Neural progenitor cell (in vitro differentiated cells): Measurements from ENCODE around the gene LYRM2. TPM values are rescaled to one million over a fixed set of nuclear protein-coding genes. Genes with fewer than 3 reads are reported as not detected.
A peak's percentile ranks its signal among the peaks of the same experiment; 100 is the strongest.

Experiments
- DNase-seq: peaks from one replicate; pipeline ENCODE4 v3.0.0-alpha.2; 2016; ENCODE audit warnings: low spot score
- H2AFZ ChIP-seq: fragments of 200-600 bp; sonication (generic); replicated peaks from 2 replicates; pipeline ENCODE4 v1.6.1; 2016; ENCODE audit warnings: antibody characterized with exemption
- H3F3A ChIP-seq: fragments of 200-600 bp; sonication (generic); 2 replicates; pipeline ENCODE4 v1.6.1; 2016; ENCODE audit warnings: antibody characterized with exemption, low read depth
- H3K27ac ChIP-seq: fragments of 200-600 bp; sonication (generic); 2 replicates; pipeline ENCODE4 v1.5.1; 2016; ENCODE audit warnings: mild to moderate bottlenecking
- H3K27me3 ChIP-seq: fragments of 200-600 bp; sonication (generic); 2 replicates; pipeline ENCODE4 v1.6.1; 2016; ENCODE audit warnings: mild to moderate bottlenecking, moderate library complexity
- H3K36me3 ChIP-seq: fragments of 200-600 bp; sonication (generic); 2 replicates; pipeline ENCODE4 v1.5.1; 2016
- H3K4me1 ChIP-seq: fragments of 200-600 bp; sonication (generic); 2 replicates; pipeline ENCODE4 v1.6.1; 2016; ENCODE audit warnings: mixed run types
- H3K4me2 ChIP-seq: fragments of 200-600 bp; sonication (generic); 2 replicates; pipeline ENCODE4 v1.6.1; 2016
- H3K4me3 ChIP-seq: fragments of 200-600 bp; sonication (generic); 2 replicates; pipeline ENCODE4 v1.5.1; 2016
- H3K79me2 ChIP-seq: fragments of 200-600 bp; sonication (generic); 2 replicates; pipeline ENCODE4 v1.6.1; 2016; ENCODE audit warnings: low read depth
- H3K9ac ChIP-seq: fragments of 200-600 bp; sonication (generic); 2 replicates; pipeline ENCODE4 v1.6.1; 2016
- H3K9me3 ChIP-seq: fragments of 200-600 bp; sonication (generic); 2 replicates; pipeline ENCODE4 v1.5.1; 2016; ENCODE audit warnings: low read depth
- H4K20me1 ChIP-seq: fragments of 200-600 bp; sonication (generic); 2 replicates; pipeline ENCODE4 v1.6.1; 2016; ENCODE audit warnings: low read depth
- H3K27ac Mint-ChIP-seq: 3 replicates; pipeline ENCODE4 v1.8.0; 2021; ENCODE audit warnings: mixed read lengths
- H3K27me3 Mint-ChIP-seq: 2 replicates; pipeline ENCODE4 v1.8.0; 2022; ENCODE audit warnings: low read depth, mild to moderate bottlenecking, inconsistent platforms, moderate library complexity, mixed read lengths; ENCODE audit not compliant: insufficient read depth
- H3K36me3 Mint-ChIP-seq: 3 replicates; pipeline ENCODE4 v1.8.0; 2021; ENCODE audit warnings: mixed read lengths
- H3K4me1 Mint-ChIP-seq: 3 replicates; pipeline ENCODE4 v1.8.0; 2021; ENCODE audit warnings: mixed read lengths
- H3K4me3 Mint-ChIP-seq: 3 replicates; pipeline ENCODE4 v1.8.0; 2021; ENCODE audit warnings: mild to moderate bottlenecking, moderate library complexity, mixed read lengths
- H3K9me3 Mint-ChIP-seq: 3 replicates; pipeline ENCODE4 v1.8.0; 2020; ENCODE audit warnings: mixed read lengths
- CTCF ChIP-seq: fragments of 200-600 bp; sonication (generic); IDR thresholded peaks from 2 replicates; pipeline ENCODE4 v1.5.1; 2017; ENCODE audit warnings: antibody characterized with exemption, mild to moderate bottlenecking
- EZH2 ChIP-seq: fragments of 200-600 bp; sonication (generic); IDR thresholded peaks from 2 replicates; pipeline ENCODE4 v1.6.1; 2017; ENCODE audit warnings: antibody characterized with exemption, mild to moderate bottlenecking, moderate library complexity
- EZH2phosphoT487 ChIP-seq: fragments of 200-600 bp; sonication (generic); IDR thresholded peaks from 2 replicates; pipeline ENCODE4 v1.6.1; 2017; ENCODE audit warnings: antibody characterized with exemption
- total RNA-seq: library from RNA; depleted of rRNA; stranded (reverse); fragments of >200 nt; gene quantifications from 2 replicates; pipeline ENCODE4 v1.2.3, GENCODE V29; 2015; ENCODE audit warnings: low replicate concordance

LYRM2 gene
- total RNA-seq, 1 donor from 2014 or later, result 37.1 TPM

- Mint-ChIP-seq H3K27me3 (no peaks in the 10 kb centered on the region), H3K4me3 (no peak overlapping the region), H3K9me3 (no peaks in the 10 kb centered on the region), H3K27ac (no peak overlapping the region), H3K4me1 (no peaks in the 10 kb centered on the region), H3K36me3 (peaks cover 39% of the 10 kb centered on the region)
- H3K9ac ChIP-seq, result no peak overlapping the region
- H3K36me3 ChIP-seq, result peaks cover 14% of the 10 kb centered on the region
- H4K20me1 ChIP-seq, result no peaks in the 10 kb centered on the region
- no peak overlapping the region for H3K27ac ChIP-seq
- no peak overlapping the region for H2AFZ ChIP-seq
- DNase-seq, result no peak
- H3K4me3 ChIP-seq, result no peak overlapping the region
- H3K4me2 ChIP-seq, result no peak overlapping the region
- no peaks in the 10 kb centered on the region for H3K9me3 ChIP-seq
- no peaks in the 10 kb centered on the region for H3F3A ChIP-seq
- H3K27me3 ChIP-seq, result no peaks in the 10 kb centered on the region
- H3K4me1 ChIP-seq, result no peaks in the 10 kb centered on the region
- TF ChIP-seq EZH2phosphoT487, result no peak
- no peak for TF ChIP-seq EZH2
- no peak for TF ChIP-seq CTCF
- H3K79me2 ChIP-seq, result no peaks in the 10 kb centered on the region
Measured at GRCh38 chr6:89682991-89683390, 44.4 kb upstream of the LYRM2 start.

GRCh38 chr6:89681983-89682564 lies 43.5 kb upstream of the LYRM2 start:
- Mint-ChIP-seq H3K27ac (no peak overlapping the region), H3K4me1 (no peaks in the 10 kb centered on the region), H3K36me3 (peaks cover 36% of the 10 kb centered on the region), H3K27me3 (no peaks in the 10 kb centered on the region), H3K4me3 (no peak overlapping the region), H3K9me3 (no peaks in the 10 kb centered on the region)
- no peak overlapping the region for H3K9ac ChIP-seq
- H3K27ac ChIP-seq, result no peak overlapping the region
- H3K4me1 ChIP-seq, result no peaks in the 10 kb centered on the region
- no peaks in the 10 kb centered on the region for H3K9me3 ChIP-seq
- DNase-seq, result no peak
- H3F3A ChIP-seq, result no peaks in the 10 kb centered on the region
- no peak overlapping the region for H2AFZ ChIP-seq
- TF ChIP-seq EZH2 (no peak), EZH2phosphoT487 (no peak), CTCF (no peak)
- H3K36me3 ChIP-seq, result peaks cover 14% of the 10 kb centered on the region
- H4K20me1 ChIP-seq, result no peaks in the 10 kb centered on the region
- no peak overlapping the region for H3K4me2 ChIP-seq
- no peaks in the 10 kb centered on the region for H3K27me3 ChIP-seq
- H3K79me2 ChIP-seq, result no peaks in the 10 kb centered on the region
- no peak overlapping the region for H3K4me3 ChIP-seq

GRCh38 chr6:89680551-89680950 lies 42.0 kb upstream of the LYRM2 start:
- Mint-ChIP-seq H3K4me1 (no peaks in the 10 kb centered on the region), H3K27ac (peak overlapping the region; percentile 25), H3K4me3 (no peak overlapping the region), H3K27me3 (no peaks in the 10 kb centered on the region), H3K36me3 (peaks cover 32% of the 10 kb centered on the region), H3K9me3 (no peaks in the 10 kb centered on the region)
- TF ChIP-seq EZH2 (no peak), CTCF (no peak), EZH2phosphoT487 (no peak)
- Histone ChIP-seq H3K9ac (no peak overlapping the region), H3K36me3 (peaks cover 13% of the 10 kb centered on the region), H4K20me1 (no peaks in the 10 kb centered on the region), H3K27me3 (no peaks in the 10 kb centered on the region), H3K4me3 (no peak overlapping the region), H3K4me2 (no peak overlapping the region), H3K4me1 (no peaks in the 10 kb centered on the region), H3K9me3 (no peaks in the 10 kb centered on the region), H3F3A (no peaks in the 10 kb centered on the region), H3K27ac (no peak overlapping the region), H2AFZ (no peak overlapping the region), H3K79me2 (no peaks in the 10 kb centered on the region)
- no peak for DNase-seq
